Frontal cortex (tissue), 1 donor: ENCODE results near the gene TNFSF15. TPM values are rescaled to one million over a fixed set of nuclear protein-coding genes. Genes with fewer than 3 reads are reported as not detected.

ENCODE experiments used
- total RNA-seq: library from RNA; depleted of rRNA; stranded (reverse); fragments of >200 nt; gene quantifications from one replicate; pipeline ENCODE4 v1.2.3, GENCODE V29; 2014

TNFSF15 gene
- total RNA-seq, 1 donor from 2014 or later = under 0.01 TPM

Other genes starting within 250 kb of the TNFSF15 start
- 108 TPM for gene ATP6V1G1, start 218.3 kb downstream of the TNFSF15 start, total RNA-seq
- gene TMEM268, start 194.7 kb downstream of the TNFSF15 start, total RNA-seq = 16.7 TPM
- not detected for gene TEX53, start 148.2 kb downstream of the TNFSF15 start, total RNA-seq
- gene TEX48, start 123.8 kb downstream of the TNFSF15 start, total RNA-seq = not detected
- under 0.01 TPM for gene TNFSF8, start 124.6 kb upstream of the TNFSF15 start, total RNA-seq